Measurements from ENCODE around the gene BMPR1A. TPM values are rescaled to one million over a fixed set of nuclear protein-coding genes. Genes with fewer than 3 reads are reported as not detected.

Gene BMPR1A
- total RNA-seq, 4 donors from 2014 or later = 5.2 to 40.2 (median 26.0) TPM

DNA sequence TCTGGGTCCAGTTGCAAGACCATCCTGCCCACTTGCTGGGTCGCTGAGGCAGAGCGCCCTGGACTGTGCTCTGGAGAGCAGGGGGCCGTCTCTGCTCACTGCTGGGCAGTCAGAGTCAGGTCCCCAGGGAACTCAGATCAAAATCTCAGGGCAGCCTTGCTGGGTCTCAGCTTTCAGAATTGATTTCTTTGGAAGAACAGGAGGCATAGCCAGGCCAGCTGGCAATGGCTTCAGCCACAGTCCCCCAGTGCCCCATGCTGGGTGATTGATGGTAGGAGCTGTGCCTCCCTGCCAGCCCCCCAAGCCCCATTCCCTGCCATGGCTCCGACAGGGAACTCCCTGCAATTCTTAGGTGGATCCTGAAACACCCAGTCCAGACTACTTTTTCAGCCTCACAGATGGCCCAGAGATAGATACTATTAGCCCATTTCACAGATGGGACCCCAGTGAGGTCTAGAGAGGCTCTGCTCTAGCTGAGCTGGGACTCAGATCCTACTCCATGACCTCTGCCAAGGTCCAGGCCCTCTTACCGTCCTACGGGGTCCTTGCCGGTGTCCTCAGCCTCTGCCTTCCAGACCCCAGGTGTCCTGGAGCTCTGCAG lies 200.5 kb downstream of the BMPR1A start:
- peaks cover 0 to 8% (median 0%) of the 10 kb centered on the region in 3 donors for H3K9me3 ChIP-seq
- intact Hi-C loops (cut with DNase I) = no loop called here
- H3K27me3 ChIP-seq = no peaks in the 10 kb centered on the region
- WGBS, 2 donors = 53 to 100% methylated on average over 1 to 2 of the region's 7 CpGs
- peaks cover 32 to 88% (median 52%) of the 10 kb centered on the region in 3 donors for H3K4me1 ChIP-seq
- peak overlapping the region; percentile 14 to 54 (median 36) for H3K4me3 ChIP-seq
- TF ChIP-seq, protein P1, sequence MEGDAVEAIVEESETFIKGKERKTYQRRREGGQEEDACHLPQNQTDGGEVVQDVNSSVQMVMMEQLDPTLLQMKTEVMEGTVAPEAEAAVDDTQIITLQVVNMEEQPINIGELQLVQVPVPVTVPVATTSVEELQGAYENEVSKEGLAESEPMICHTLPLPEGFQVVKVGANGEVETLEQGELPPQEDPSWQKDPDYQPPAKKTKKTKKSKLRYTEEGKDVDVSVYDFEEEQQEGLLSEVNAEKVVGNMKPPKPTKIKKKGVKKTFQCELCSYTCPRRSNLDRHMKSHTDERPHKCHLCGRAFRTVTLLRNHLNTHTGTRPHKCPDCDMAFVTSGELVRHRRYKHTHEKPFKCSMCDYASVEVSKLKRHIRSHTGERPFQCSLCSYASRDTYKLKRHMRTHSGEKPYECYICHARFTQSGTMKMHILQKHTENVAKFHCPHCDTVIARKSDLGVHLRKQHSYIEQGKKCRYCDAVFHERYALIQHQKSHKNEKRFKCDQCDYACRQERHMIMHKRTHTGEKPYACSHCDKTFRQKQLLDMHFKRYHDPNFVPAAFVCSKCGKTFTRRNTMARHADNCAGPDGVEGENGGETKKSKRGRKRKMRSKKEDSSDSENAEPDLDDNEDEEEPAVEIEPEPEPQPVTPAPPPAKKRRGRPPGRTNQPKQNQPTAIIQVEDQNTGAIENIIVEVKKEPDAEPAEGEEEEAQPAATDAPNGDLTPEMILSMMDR (IDR thresholded peaks at IDR 0.05) = no peak
- TF ChIP-seq POLR2A (IDR thresholded peaks at IDR 0.05) = no peak
- no peak for DNase-seq
- H3K36me3 ChIP-seq = no peaks in the 10 kb centered on the region
- H3K27ac ChIP-seq = peak overlapping the region; percentile 42 to 86 (median 78)

DNA sequence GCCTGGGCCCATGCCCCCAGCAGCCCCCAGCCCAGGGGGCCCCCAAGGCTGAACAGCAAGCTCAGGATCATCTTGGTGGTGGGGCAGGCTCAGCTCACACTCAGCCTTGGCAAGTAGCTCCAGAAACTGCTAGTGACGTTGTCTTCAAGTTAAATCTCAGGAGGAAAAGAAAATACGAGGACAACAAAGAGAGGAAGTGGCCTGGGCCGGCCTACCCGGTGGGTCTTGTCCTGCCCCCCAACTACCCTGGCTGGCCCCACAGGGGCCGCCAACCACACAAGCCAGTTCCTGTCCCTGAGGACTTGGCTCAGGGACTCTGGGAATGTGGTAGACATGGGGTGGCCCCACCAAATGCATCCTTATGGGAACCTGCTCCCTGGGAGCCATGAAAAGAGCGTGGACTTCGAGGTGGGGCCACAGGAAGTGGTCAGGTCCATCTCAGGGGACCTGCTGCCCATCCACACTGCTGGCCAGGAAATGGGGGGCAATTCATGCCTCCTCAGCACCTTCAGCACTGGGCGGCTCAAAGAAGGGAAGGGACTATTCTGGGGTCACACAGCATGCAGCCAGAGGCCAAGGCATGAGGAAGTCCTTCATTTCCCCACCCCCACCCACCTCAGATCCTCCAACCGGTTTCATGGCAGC lies 201.2 kb downstream of the BMPR1A start, which contains the start of gene MMRN2:
Gene MMRN2, minus strand, starts transcription at position 145 of the 645 bp plus-strand sequence. Its CDS starts 74 bp downstream, at position 71.
- peak within 1 kb of the TSS; percentile 42 to 86 (median 78) for H3K27ac ChIP-seq
- H3K9me3 ChIP-seq = peaks cover 0 to 1% (median 0%) of the 10 kb centered on the region in 3 donors
- 41% methylated on average over 5 of the region's 9 CpGs; no CpG with 5 or more reads in 1 of the 2 donors for WGBS, 2 donors
- DNase-seq = no peak
- no peaks in the 10 kb centered on the region for H3K27me3 ChIP-seq
- TF ChIP-seq, protein P1 (IDR thresholded peaks at IDR 0.05) = no peak
- no peak for TF ChIP-seq POLR2A (IDR thresholded peaks at IDR 0.05)
- H3K4me1 ChIP-seq = peaks cover 32 to 93% (median 52%) of the 10 kb centered on the region in 3 donors
- H3K4me3 ChIP-seq = peak within 1 kb of the TSS; percentile 14 to 54 (median 36)
- no peaks in the 10 kb centered on the region for H3K36me3 ChIP-seq
- intact Hi-C loops (cut with DNase I) = no loop called here

DNA sequence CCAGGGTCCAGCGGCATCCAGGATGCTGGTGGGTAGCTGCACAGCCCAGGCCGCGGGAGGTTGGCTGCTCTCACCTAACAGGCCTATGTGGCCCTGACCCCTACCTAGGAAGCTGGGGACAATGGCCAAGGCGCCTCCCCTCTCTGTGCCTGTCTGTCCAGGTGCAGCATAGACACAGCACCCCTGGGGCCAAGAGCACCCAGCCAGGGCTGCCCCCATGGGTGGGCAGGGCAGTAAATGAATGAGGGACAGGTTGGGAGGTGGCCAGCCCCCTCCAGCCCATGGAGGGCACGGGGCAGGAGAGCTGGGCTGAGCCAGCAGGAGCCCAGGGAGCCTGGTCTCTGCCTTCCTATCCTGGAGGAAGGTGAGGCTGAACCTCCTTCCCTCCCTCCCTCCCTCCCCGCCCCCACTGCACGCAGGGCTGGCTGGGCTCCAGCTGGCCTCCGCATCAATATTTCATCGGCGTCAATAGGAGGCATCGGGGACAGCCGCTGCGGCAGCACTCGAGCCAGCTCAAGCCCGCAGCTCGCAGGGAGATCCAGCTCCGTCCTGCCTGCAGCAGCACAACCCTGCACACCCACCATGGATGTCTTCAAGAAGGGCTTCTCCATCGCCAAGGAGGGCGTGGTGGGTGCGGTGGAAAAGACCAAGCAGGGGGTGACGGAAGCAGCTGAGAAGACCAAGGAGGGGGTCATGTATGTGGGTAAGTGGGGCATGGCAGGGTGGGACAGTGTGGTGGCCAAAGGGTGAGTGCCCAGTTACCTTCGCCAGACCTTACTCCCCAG lies 201.9 kb downstream of the BMPR1A start, which contains the start of gene SNCG:
Gene SNCG, plus strand, starts transcription at position 484 of the 785 bp plus-strand sequence. Its CDS starts 99 bp downstream, at position 583.
- Histone ChIP-seq H3K36me3 (no peaks in the 10 kb centered on the region), H3K4me3 (peak within 1 kb of the TSS; percentile 14 to 54 (median 36)), H3K9me3 (no peaks in the 10 kb centered on the region), H3K27ac (peak within 1 kb of the TSS; percentile 42 to 86 (median 78)), H3K27me3 (no peaks in the 10 kb centered on the region), H3K4me1 (peaks cover 32 to 98% (median 52%) of the 10 kb centered on the region in 3 donors)
- no peak for DNase-seq
- 29 to 60% methylated on average over 1 to 2 of the region's 22 CpGs for WGBS, 2 donors
- no peak for TF ChIP-seq POLR2A (IDR thresholded peaks at IDR 0.05)
- TF ChIP-seq, protein P1 (IDR thresholded peaks at IDR 0.05) = no peak
- intact Hi-C loops (cut with DNase I) = no loop called here

DNA sequence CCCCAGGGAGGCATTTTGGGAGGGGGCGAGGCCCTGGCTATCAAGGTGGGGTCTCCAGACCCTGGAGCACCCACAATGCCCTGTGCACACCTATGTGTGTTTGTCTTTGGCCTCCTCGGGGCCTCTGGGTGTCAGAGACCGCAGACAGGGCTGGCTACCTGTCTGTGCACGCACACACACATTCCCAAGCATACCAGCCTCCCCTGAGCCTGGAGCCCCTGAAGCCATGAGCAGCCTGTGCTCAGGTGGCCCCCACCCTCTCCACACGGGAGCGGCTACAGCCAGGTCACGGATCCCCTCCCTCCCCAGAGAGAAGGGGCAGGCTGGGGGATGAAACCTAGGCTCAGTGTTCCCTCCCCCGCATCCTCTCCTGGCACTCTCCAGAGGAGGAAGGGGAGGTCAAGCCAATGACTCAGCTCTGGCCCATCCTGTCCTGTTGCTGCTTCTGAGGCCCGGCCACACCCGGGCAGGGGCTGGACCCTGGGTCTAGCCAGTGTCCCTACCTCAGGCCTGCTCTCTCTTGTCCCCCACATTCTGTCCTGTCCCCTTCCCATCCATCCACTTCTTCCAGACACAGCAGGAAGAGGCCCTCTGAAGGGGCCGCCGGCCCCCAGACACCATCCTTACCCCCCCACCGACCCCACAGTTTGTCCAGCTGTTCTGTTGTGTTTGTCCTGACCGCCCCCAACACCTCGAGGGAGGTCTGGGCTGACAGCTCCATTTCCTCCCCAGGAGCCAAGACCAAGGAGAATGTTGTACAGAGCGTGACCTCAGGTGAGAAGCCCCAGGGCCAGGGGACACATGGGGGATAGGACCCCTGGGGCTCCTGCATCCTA lies 202.7 kb downstream of the BMPR1A start:
- H3K4me1 ChIP-seq = peaks cover 35 to 98% (median 44%) of the 10 kb centered on the region in 3 donors
- peak overlapping the region; percentile 42 to 86 (median 78) for H3K27ac ChIP-seq
- peak overlapping the region; percentile 5 to 54 (median 36) for H3K4me3 ChIP-seq
- no peaks in the 10 kb centered on the region for H3K9me3 ChIP-seq
- DNase-seq = no peak
- no peaks in the 10 kb centered on the region for H3K27me3 ChIP-seq
- no peaks in the 10 kb centered on the region for H3K36me3 ChIP-seq
- TF ChIP-seq, protein P1 (IDR thresholded peaks at IDR 0.05) = no peak
- no peak for TF ChIP-seq POLR2A (IDR thresholded peaks at IDR 0.05)
- intact Hi-C loops (cut with DNase I) = no loop called here
- WGBS, 2 donors = 24 to 32% methylated on average over 5 to 6 of the region's 16 CpGs

All from esophagus squamous epithelium (tissue), 5 donors.